H1 (cell line): ENCODE results near the gene INHBB. TPM values are rescaled to one million over a fixed set of nuclear protein-coding genes. Genes with fewer than 3 reads are reported as not detected.
A peak's percentile ranks its signal among the peaks of the same experiment; 100 is the strongest.

Source experiments
- CBX5 ChIP-seq: fragments of 300-800, 300-1000 bp; sonication (generic); IDR thresholded peaks from 2 replicates; pipeline ENCODE4 v1.7.1; 2016; ENCODE audit warnings: antibody characterized with exemption, low read length, low read depth
- CHD7 ChIP-seq: fragments of 300-600 bp; sonication (generic); IDR thresholded peaks from 2 replicates; pipeline ENCODE4 v1.7.1; 2012; ENCODE audit warnings: low read length, moderate library complexity, mild to moderate bottlenecking, inconsistent platforms; ENCODE audit not compliant: insufficient replicate concordance
- CTCF ChIP-seq, 3 experiments: IDR thresholded peaks; 1 replicate in 2 of 3; 2 replicates in 1 of 3; pipeline versions ENCODE4 v1.5.1 to v1.6.1; 2011; ENCODE audit warnings: low read length in 3 of 3, mild to moderate bottlenecking in 3 of 3, inconsistent platforms in 2 of 3, low read depth in 1 of 3, moderate library complexity in 1 of 3; ENCODE audit not compliant: insufficient read depth in 1 of 3; ENCODE audit errors: control extremely low read depth in 1 of 3
- RBBP5 ChIP-seq: IDR thresholded peaks from 2 replicates; pipeline ENCODE4 v1.7.1; 2012; ENCODE audit warnings: low read depth, mild to moderate bottlenecking, inconsistent platforms, low read length, moderate library complexity, borderline replicate concordance
- SP1 ChIP-seq: IDR thresholded peaks from 2 replicates; pipeline ENCODE4 v1.6.1; 2011; ENCODE audit warnings: low read depth, low read length
- TCF12 ChIP-seq: IDR thresholded peaks from 2 replicates; pipeline ENCODE4 v1.6.1; 2011; ENCODE audit warnings: low read depth, mild to moderate bottlenecking, low read length
- polyA plus RNA-seq, 7 experiments: library from polyadenylated mRNA; depleted of rRNA in 3 of 7; stranded (reverse) in 5 of 7; unstranded in 2 of 7; fragments of >200 nt in 5 of 7; fragments of 200-250 nt in 2 of 7; gene quantifications; 1 replicate in 5 of 7; 2 replicates in 1 of 7; 4 replicates in 1 of 7; pipeline versions ENCODE4 v1.2.1 to v1.2.3, GENCODE V29; 2011 to 2013; ENCODE audit warnings: missing spikeins in 2 of 7, mixed read lengths in 2 of 7
- total RNA-seq: library from RNA; stranded (reverse); fragmentation: NEBNext Ultra II Directional; extraction: Animal tissue kit (Norgen Biotek cat#: 25700); gene quantifications from 2 replicates; pipeline ENCODE4 v1.2.1, GENCODE V29; 2021

The INHBB gene
- total and polyA plus RNA-seq, 2 of the 8 experiments (the other 6 are each of a cell fraction or from before 2014, with no cell fraction given) = 0.30 to 0.32 TPM

- TF ChIP-seq RBBP5 (0 out of 2 replicates have a peak, but pooled peaks have one; percentile 20), CTCF (IDR thresholded peaks at IDR 0.05; ENCODE audit: control extremely low read depth in 1 of 3, insufficient read depth in 1 of 3, low read depth in 1 of 3, low read length in 3 of 3) (no peak), SP1 (no peak), CBX5 (no peak), CHD7 (no peak), TCF12 (no peak)
Measured at GRCh38 chr2:120344214-120344975, 1.5 kb upstream of the INHBB start (continued).
